WTC11 (cell line): ENCODE results near the gene GABRG3. TPM values are rescaled to one million over a fixed set of nuclear protein-coding genes. Genes with fewer than 3 reads are reported as not detected.

ENCODE experiments used
- ATAC-seq: fragments of 200-7000 bp; cut with Tn5 transposase; 2 replicates; pipeline ENCODE4 v1.10.0; 2021; ENCODE audit warnings: mild to moderate bottlenecking, moderate library complexity
- CTCF ChIA-PET: fragments of 300-600 bp; sonication (Branson Sonifier 250); formaldehyde crosslinking; loops from one replicate; lab custom pipeline; 2021; ENCODE audit warnings: antibody characterized with exemption; lab: Charles Lee
- POLR2A ChIA-PET: fragments of 350-600 bp; sonication (Branson Sonifier 250); formaldehyde crosslinking; loops from one replicate; lab custom pipeline; 2021; ENCODE audit warnings: antibody characterized with exemption; lab: Charles Lee
- DNase-seq: peaks from one replicate; pipeline ENCODE4 v3.0.0; 2021; ENCODE audit warnings: low spot score
- H3K27ac Mint-ChIP-seq: 2 replicates; pipeline ENCODE4 v1.8.0; 2021; ENCODE audit warnings: mixed read lengths
- H3K27me3 Mint-ChIP-seq: 2 replicates; pipeline ENCODE4 v1.8.0; 2021; ENCODE audit warnings: low read depth, mild to moderate bottlenecking, moderate library complexity, mixed read lengths
- H3K36me3 Mint-ChIP-seq: 2 replicates; pipeline ENCODE4 v1.8.0; 2021; ENCODE audit warnings: mixed read lengths
- H3K4me1 Mint-ChIP-seq: 2 replicates; pipeline ENCODE4 v1.8.0; 2022; ENCODE audit warnings: mixed read lengths
- H3K4me3 Mint-ChIP-seq: 2 replicates; pipeline ENCODE4 v1.8.0; 2021; ENCODE audit warnings: mild to moderate bottlenecking, moderate library complexity, mixed read lengths
- H3K9me3 Mint-ChIP-seq: 2 replicates; pipeline ENCODE4 v1.8.0; 2021; ENCODE audit warnings: mixed read lengths
- CBFB ChIP-seq: sonication (generic); formaldehyde crosslinking; IDR thresholded peaks from 2 replicates; pipeline ENCODE4 v1.8.1; 2022; ENCODE audit warnings: mild to moderate bottlenecking, low read depth, missing genetic modification reagents
- EMX1 ChIP-seq: fragments of 250-450 bp; sonication (Bioruptor Pico); IDR thresholded peaks from 2 replicates; pipeline ENCODE4 v1.8.0; 2021; ENCODE audit warnings: mild to moderate bottlenecking
- FOXK1 ChIP-seq: sonication (generic); formaldehyde crosslinking; IDR thresholded peaks from 2 replicates; pipeline ENCODE4 v1.8.0; 2022; ENCODE audit warnings: mild to moderate bottlenecking, moderate library complexity, missing genetic modification reagents
- GTF2I ChIP-seq: fragments of 250-450 bp; sonication (Bioruptor Pico); conservative IDR thresholded peaks from 2 replicates; pipeline ENCODE4 v1.4.0; 2021; ENCODE audit warnings: mild to moderate bottlenecking
- JAZF1 ChIP-seq: fragments of 250-450 bp; sonication (Bioruptor Pico); IDR thresholded peaks from 2 replicates; pipeline ENCODE4 v1.9.0; 2021; ENCODE audit warnings: moderate library complexity, mild to moderate bottlenecking, inconsistent platforms
- JUN ChIP-seq: sonication (generic); formaldehyde crosslinking; IDR thresholded peaks from 2 replicates; pipeline ENCODE4 v1.8.0; 2023; ENCODE audit warnings: mild to moderate bottlenecking, missing genetic modification reagents
- NR2C2 ChIP-seq: sonication (generic); formaldehyde crosslinking; IDR thresholded peaks from 2 replicates; pipeline ENCODE4 v1.8.0; 2022; ENCODE audit warnings: mild to moderate bottlenecking, missing genetic modification reagents
- PRRX2 ChIP-seq: fragments of 250-450 bp; sonication (Bioruptor Pico); IDR thresholded peaks from 2 replicates; pipeline ENCODE4 v1.8.0; 2021; ENCODE audit warnings: mild to moderate bottlenecking
- SP1 ChIP-seq: sonication (generic); formaldehyde crosslinking; conservative IDR thresholded peaks from 2 replicates; pipeline ENCODE4 v1.8.1; 2022; ENCODE audit warnings: missing genetic modification reagents
- ZNF423 ChIP-seq: fragments of 250-450 bp; sonication (Bioruptor Pico); IDR thresholded peaks from 2 replicates; pipeline ENCODE4 v2.1.2; 2022; ENCODE audit warnings: mild to moderate bottlenecking, moderate library complexity
- total RNA-seq: library from RNA; stranded (reverse); gene quantifications from 3 replicates; pipeline ENCODE4 v1.2.3, GENCODE V29; 2021
- TF ChIP-seq, protein P1 (sequence below): sonication (generic); formaldehyde crosslinking; IDR thresholded peaks from 2 replicates; pipeline ENCODE4 v1.8.1; 2023; ENCODE audit warnings: mild to moderate bottlenecking, missing genetic modification reagents, borderline replicate concordance
- TF ChIP-seq, protein P2 (sequence below): fragments of 250-450 bp; sonication (Bioruptor Pico); IDR thresholded peaks from 2 replicates; pipeline ENCODE4 v1.9.0; 2021; ENCODE audit warnings: mild to moderate bottlenecking
- TF ChIP-seq, protein P3 (sequence below): sonication (generic); formaldehyde crosslinking; IDR thresholded peaks from 2 replicates; pipeline ENCODE4 v1.8.0; 2022; ENCODE audit warnings: mild to moderate bottlenecking, missing genetic modification reagents
- TF ChIP-seq, protein P4 (sequence below): sonication (generic); formaldehyde crosslinking; IDR thresholded peaks from 2 replicates; pipeline ENCODE4 v1.8.1; 2023; ENCODE audit warnings: mild to moderate bottlenecking, missing genetic modification reagents, moderate library complexity
- TF ChIP-seq, protein P5 (sequence below): sonication (generic); formaldehyde crosslinking; conservative IDR thresholded peaks from 2 replicates; pipeline ENCODE4 v1.8.1; 2023; ENCODE audit warnings: mild to moderate bottlenecking, low read depth, missing genetic modification reagents, moderate library complexity
- TF ChIP-seq, protein P6 (sequence below): sonication (generic); formaldehyde crosslinking; IDR thresholded peaks from 2 replicates; pipeline ENCODE4 v1.8.0; 2022; ENCODE audit warnings: mild to moderate bottlenecking, missing genetic modification reagents
- TF ChIP-seq, protein P7 (sequence below): sonication (generic); formaldehyde crosslinking; IDR thresholded peaks from 2 replicates; pipeline ENCODE4 v1.8.0; 2023; ENCODE audit warnings: mild to moderate bottlenecking, missing genetic modification reagents

The GABRG3 gene
- total RNA-seq, 1 experiment from 2014 or later: 0.72 TPM

DNA sequence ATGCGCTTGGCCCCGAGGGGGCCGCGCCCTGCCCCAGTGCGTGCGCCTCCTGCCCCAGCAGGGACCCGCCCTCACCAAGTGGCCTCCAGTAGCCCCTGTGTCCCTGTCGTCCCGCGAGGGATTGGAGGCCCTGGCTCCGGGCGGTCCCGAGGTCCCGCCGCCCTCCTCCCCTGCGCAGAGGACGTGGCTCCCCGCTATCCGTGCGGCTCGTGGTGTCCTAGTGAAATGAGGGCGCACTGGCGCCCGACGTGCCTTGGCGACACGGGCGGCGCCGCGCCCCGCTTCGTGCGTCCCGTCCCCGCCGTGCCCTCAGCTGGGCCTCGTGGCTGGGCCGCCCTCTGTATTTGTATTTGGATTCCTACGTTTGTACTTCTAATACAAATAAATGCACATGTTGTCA lies 570.6 kb downstream of the GABRG3 start (continued):
- no peak for TF ChIP-seq ZNF423 (CRISPR knock-in tag)

DNA sequence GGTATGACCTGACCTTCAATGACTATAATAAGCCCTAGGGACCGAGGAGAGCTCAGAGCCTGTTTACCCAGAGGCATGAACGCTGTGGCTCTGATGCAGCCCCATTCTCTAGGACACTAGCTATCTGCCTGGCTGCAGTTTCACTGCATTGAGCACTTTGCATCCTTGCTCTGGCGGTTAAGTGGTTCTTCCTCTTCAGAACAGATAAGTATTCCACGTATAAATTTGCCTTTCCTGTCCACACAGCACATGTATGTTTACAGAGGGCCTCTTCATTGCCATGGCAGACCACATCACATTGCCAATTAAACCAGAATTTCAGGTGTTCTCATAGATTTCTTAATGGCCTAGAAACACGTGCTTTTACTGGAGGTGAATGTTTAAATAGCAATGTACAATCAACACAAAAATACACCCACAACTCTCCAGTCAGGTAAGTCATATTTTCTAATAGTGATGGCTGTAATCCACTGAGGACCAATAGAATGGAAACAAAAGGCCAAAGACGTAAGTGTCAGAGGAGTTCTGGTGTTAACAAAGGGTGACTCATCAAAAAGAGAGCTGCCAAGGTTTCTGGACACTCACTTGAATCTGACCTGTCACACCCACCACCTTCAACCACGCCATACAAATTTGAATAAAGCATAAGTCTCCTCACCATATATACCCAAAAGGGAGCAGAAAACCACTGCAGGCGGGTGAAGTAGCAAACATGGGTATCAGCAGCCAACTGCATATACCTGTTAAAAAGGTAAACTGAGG lies 574.7 kb downstream of the GABRG3 start:
- no peaks in the 10 kb centered on the region for H3K4me1 Mint-ChIP-seq
- no peak overlapping the region for H3K27ac Mint-ChIP-seq
- TF ChIP-seq, protein P1, sequence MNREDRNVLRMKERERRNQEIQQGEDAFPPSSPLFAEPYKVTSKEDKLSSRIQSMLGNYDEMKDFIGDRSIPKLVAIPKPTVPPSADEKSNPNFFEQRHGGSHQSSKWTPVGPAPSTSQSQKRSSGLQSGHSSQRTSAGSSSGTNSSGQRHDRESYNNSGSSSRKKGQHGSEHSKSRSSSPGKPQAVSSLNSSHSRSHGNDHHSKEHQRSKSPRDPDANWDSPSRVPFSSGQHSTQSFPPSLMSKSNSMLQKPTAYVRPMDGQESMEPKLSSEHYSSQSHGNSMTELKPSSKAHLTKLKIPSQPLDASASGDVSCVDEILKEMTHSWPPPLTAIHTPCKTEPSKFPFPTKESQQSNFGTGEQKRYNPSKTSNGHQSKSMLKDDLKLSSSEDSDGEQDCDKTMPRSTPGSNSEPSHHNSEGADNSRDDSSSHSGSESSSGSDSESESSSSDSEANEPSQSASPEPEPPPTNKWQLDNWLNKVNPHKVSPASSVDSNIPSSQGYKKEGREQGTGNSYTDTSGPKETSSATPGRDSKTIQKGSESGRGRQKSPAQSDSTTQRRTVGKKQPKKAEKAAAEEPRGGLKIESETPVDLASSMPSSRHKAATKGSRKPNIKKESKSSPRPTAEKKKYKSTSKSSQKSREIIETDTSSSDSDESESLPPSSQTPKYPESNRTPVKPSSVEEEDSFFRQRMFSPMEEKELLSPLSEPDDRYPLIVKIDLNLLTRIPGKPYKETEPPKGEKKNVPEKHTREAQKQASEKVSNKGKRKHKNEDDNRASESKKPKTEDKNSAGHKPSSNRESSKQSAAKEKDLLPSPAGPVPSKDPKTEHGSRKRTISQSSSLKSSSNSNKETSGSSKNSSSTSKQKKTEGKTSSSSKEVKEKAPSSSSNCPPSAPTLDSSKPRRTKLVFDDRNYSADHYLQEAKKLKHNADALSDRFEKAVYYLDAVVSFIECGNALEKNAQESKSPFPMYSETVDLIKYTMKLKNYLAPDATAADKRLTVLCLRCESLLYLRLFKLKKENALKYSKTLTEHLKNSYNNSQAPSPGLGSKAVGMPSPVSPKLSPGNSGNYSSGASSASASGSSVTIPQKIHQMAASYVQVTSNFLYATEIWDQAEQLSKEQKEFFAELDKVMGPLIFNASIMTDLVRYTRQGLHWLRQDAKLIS (CRISPR knock-in tag): no peak
- TF ChIP-seq, protein P2, sequence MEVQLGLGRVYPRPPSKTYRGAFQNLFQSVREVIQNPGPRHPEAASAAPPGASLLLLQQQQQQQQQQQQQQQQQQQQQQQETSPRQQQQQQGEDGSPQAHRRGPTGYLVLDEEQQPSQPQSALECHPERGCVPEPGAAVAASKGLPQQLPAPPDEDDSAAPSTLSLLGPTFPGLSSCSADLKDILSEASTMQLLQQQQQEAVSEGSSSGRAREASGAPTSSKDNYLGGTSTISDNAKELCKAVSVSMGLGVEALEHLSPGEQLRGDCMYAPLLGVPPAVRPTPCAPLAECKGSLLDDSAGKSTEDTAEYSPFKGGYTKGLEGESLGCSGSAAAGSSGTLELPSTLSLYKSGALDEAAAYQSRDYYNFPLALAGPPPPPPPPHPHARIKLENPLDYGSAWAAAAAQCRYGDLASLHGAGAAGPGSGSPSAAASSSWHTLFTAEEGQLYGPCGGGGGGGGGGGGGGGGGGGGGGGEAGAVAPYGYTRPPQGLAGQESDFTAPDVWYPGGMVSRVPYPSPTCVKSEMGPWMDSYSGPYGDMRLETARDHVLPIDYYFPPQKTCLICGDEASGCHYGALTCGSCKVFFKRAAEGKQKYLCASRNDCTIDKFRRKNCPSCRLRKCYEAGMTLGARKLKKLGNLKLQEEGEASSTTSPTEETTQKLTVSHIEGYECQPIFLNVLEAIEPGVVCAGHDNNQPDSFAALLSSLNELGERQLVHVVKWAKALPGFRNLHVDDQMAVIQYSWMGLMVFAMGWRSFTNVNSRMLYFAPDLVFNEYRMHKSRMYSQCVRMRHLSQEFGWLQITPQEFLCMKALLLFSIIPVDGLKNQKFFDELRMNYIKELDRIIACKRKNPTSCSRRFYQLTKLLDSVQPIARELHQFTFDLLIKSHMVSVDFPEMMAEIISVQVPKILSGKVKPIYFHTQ (CRISPR knock-in tag): no peak
- TF ChIP-seq SP1 (CRISPR knock-in tag) (no peak), EMX1 (CRISPR knock-in tag) (no peak), PRRX2 (CRISPR knock-in tag) (no peak), CBFB (CRISPR knock-in tag) (no peak), NR2C2 (CRISPR knock-in tag) (no peak), JUN (no peak), GTF2I (no peak), JAZF1 (CRISPR knock-in tag) (no peak), FOXK1 (CRISPR knock-in tag) (no peak)
- TF ChIP-seq, protein P3, sequence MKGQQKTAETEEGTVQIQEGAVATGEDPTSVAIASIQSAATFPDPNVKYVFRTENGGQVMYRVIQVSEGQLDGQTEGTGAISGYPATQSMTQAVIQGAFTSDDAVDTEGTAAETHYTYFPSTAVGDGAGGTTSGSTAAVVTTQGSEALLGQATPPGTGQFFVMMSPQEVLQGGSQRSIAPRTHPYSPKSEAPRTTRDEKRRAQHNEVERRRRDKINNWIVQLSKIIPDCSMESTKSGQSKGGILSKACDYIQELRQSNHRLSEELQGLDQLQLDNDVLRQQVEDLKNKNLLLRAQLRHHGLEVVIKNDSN (CRISPR knock-in tag): no peak
- TF ChIP-seq, protein P4, sequence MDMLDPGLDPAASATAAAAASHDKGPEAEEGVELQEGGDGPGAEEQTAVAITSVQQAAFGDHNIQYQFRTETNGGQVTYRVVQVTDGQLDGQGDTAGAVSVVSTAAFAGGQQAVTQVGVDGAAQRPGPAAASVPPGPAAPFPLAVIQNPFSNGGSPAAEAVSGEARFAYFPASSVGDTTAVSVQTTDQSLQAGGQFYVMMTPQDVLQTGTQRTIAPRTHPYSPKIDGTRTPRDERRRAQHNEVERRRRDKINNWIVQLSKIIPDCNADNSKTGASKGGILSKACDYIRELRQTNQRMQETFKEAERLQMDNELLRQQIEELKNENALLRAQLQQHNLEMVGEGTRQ (CRISPR knock-in tag): no peak
- TF ChIP-seq, protein P5, sequence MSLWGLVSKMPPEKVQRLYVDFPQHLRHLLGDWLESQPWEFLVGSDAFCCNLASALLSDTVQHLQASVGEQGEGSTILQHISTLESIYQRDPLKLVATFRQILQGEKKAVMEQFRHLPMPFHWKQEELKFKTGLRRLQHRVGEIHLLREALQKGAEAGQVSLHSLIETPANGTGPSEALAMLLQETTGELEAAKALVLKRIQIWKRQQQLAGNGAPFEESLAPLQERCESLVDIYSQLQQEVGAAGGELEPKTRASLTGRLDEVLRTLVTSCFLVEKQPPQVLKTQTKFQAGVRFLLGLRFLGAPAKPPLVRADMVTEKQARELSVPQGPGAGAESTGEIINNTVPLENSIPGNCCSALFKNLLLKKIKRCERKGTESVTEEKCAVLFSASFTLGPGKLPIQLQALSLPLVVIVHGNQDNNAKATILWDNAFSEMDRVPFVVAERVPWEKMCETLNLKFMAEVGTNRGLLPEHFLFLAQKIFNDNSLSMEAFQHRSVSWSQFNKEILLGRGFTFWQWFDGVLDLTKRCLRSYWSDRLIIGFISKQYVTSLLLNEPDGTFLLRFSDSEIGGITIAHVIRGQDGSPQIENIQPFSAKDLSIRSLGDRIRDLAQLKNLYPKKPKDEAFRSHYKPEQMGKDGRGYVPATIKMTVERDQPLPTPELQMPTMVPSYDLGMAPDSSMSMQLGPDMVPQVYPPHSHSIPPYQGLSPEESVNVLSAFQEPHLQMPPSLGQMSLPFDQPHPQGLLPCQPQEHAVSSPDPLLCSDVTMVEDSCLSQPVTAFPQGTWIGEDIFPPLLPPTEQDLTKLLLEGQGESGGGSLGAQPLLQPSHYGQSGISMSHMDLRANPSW (CRISPR knock-in tag): no peak
- TF ChIP-seq, protein P6, sequence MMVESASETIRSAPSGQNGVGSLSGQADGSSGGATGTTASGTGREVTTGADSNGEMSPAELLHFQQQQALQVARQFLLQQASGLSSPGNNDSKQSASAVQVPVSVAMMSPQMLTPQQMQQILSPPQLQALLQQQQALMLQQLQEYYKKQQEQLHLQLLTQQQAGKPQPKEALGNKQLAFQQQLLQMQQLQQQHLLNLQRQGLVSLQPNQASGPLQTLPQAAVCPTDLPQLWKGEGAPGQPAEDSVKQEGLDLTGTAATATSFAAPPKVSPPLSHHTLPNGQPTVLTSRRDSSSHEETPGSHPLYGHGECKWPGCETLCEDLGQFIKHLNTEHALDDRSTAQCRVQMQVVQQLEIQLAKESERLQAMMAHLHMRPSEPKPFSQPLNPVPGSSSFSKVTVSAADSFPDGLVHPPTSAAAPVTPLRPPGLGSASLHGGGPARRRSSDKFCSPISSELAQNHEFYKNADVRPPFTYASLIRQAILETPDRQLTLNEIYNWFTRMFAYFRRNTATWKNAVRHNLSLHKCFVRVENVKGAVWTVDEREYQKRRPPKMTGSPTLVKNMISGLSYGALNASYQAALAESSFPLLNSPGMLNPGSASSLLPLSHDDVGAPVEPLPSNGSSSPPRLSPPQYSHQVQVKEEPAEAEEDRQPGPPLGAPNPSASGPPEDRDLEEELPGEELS (CRISPR knock-in tag): no peak
- TF ChIP-seq, protein P7, sequence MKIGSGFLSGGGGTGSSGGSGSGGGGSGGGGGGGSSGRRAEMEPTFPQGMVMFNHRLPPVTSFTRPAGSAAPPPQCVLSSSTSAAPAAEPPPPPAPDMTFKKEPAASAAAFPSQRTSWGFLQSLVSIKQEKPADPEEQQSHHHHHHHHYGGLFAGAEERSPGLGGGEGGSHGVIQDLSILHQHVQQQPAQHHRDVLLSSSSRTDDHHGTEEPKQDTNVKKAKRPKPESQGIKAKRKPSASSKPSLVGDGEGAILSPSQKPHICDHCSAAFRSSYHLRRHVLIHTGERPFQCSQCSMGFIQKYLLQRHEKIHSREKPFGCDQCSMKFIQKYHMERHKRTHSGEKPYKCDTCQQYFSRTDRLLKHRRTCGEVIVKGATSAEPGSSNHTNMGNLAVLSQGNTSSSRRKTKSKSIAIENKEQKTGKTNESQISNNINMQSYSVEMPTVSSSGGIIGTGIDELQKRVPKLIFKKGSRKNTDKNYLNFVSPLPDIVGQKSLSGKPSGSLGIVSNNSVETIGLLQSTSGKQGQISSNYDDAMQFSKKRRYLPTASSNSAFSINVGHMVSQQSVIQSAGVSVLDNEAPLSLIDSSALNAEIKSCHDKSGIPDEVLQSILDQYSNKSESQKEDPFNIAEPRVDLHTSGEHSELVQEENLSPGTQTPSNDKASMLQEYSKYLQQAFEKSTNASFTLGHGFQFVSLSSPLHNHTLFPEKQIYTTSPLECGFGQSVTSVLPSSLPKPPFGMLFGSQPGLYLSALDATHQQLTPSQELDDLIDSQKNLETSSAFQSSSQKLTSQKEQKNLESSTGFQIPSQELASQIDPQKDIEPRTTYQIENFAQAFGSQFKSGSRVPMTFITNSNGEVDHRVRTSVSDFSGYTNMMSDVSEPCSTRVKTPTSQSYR: no peak
- ATAC-seq (no peak), DNase-seq (no peak)
- no peak overlapping the region for H3K4me3 Mint-ChIP-seq
- no peaks in the 10 kb centered on the region for H3K27me3 Mint-ChIP-seq
- H3K36me3 Mint-ChIP-seq: no peaks in the 10 kb centered on the region
- ChIA-PET CTCF (no interaction called here), POLR2A (no interaction called here)
- no peaks in the 10 kb centered on the region for H3K9me3 Mint-ChIP-seq
